Liver (tissue), 3 donors: ENCODE results near the gene CENPV.

Experiments
- RAD21 ChIP-seq, 2 donors: IDR thresholded peaks; 2 replicates each; pipeline ENCODE4 v1.6.1; 2016; ENCODE audit warnings: antibody characterized with exemption in 2 of 2, mild to moderate bottlenecking in 2 of 2
- YY1 ChIP-seq: IDR thresholded peaks from 2 replicates; pipeline ENCODE4 v1.6.1; 2016; ENCODE audit warnings: antibody characterized with exemption, mild to moderate bottlenecking
- TF ChIP-seq, protein P1 (sequence below): IDR thresholded peaks from 2 replicates; pipeline ENCODE4 v1.6.1; 2016; ENCODE audit warnings: antibody characterized with exemption
- TF ChIP-seq, protein P2 (sequence below): fragments of 150-350 bp; IDR thresholded peaks from 2 replicates; pipeline ENCODE4 v1.5.1; 2017; ENCODE audit warnings: improper control_type of control experiment, low read depth, low read length; ENCODE audit not compliant: missing input control
- TF ChIP-seq, protein P3 (sequence below): IDR thresholded peaks from 2 replicates; pipeline ENCODE4 v1.6.1; 2016; ENCODE audit warnings: antibody characterized with exemption
- TF ChIP-seq, protein P4 (sequence below): IDR thresholded peaks from 2 replicates; pipeline ENCODE4 v1.6.1; 2016; ENCODE audit warnings: antibody characterized with exemption, mild to moderate bottlenecking
- donor health status: healthy.
- donor health status: healthy.

DNA sequence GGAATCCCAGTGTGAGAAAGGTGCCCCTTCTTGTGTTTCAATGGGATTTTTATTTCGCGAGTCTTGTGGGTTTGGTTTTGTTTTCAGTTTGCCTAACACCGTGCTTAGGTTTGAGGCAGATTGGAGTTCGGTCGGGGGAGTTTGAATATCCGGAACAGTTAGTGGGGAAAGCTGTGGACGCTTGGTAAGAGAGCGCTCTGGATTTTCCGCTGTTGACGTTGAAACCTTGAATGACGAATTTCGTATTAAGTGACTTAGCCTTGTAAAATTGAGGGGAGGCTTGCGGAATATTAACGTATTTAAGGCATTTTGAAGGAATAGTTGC, 28.2 kb upstream of the CENPV start:
- TF ChIP-seq, protein P1, sequence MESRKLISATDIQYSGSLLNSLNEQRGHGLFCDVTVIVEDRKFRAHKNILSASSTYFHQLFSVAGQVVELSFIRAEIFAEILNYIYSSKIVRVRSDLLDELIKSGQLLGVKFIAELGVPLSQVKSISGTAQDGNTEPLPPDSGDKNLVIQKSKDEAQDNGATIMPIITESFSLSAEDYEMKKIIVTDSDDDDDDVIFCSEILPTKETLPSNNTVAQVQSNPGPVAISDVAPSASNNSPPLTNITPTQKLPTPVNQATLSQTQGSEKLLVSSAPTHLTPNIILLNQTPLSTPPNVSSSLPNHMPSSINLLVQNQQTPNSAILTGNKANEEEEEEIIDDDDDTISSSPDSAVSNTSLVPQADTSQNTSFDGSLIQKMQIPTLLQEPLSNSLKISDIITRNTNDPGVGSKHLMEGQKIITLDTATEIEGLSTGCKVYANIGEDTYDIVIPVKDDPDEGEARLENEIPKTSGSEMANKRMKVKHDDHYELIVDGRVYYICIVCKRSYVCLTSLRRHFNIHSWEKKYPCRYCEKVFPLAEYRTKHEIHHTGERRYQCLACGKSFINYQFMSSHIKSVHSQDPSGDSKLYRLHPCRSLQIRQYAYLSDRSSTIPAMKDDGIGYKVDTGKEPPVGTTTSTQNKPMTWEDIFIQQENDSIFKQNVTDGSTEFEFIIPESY, result no peak
- TF ChIP-seq, protein P2, sequence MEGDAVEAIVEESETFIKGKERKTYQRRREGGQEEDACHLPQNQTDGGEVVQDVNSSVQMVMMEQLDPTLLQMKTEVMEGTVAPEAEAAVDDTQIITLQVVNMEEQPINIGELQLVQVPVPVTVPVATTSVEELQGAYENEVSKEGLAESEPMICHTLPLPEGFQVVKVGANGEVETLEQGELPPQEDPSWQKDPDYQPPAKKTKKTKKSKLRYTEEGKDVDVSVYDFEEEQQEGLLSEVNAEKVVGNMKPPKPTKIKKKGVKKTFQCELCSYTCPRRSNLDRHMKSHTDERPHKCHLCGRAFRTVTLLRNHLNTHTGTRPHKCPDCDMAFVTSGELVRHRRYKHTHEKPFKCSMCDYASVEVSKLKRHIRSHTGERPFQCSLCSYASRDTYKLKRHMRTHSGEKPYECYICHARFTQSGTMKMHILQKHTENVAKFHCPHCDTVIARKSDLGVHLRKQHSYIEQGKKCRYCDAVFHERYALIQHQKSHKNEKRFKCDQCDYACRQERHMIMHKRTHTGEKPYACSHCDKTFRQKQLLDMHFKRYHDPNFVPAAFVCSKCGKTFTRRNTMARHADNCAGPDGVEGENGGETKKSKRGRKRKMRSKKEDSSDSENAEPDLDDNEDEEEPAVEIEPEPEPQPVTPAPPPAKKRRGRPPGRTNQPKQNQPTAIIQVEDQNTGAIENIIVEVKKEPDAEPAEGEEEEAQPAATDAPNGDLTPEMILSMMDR, result no peak
- TF ChIP-seq, protein P3, sequence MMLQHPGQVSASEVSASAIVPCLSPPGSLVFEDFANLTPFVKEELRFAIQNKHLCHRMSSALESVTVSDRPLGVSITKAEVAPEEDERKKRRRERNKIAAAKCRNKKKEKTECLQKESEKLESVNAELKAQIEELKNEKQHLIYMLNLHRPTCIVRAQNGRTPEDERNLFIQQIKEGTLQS, result no peak
- TF ChIP-seq, protein P4, sequence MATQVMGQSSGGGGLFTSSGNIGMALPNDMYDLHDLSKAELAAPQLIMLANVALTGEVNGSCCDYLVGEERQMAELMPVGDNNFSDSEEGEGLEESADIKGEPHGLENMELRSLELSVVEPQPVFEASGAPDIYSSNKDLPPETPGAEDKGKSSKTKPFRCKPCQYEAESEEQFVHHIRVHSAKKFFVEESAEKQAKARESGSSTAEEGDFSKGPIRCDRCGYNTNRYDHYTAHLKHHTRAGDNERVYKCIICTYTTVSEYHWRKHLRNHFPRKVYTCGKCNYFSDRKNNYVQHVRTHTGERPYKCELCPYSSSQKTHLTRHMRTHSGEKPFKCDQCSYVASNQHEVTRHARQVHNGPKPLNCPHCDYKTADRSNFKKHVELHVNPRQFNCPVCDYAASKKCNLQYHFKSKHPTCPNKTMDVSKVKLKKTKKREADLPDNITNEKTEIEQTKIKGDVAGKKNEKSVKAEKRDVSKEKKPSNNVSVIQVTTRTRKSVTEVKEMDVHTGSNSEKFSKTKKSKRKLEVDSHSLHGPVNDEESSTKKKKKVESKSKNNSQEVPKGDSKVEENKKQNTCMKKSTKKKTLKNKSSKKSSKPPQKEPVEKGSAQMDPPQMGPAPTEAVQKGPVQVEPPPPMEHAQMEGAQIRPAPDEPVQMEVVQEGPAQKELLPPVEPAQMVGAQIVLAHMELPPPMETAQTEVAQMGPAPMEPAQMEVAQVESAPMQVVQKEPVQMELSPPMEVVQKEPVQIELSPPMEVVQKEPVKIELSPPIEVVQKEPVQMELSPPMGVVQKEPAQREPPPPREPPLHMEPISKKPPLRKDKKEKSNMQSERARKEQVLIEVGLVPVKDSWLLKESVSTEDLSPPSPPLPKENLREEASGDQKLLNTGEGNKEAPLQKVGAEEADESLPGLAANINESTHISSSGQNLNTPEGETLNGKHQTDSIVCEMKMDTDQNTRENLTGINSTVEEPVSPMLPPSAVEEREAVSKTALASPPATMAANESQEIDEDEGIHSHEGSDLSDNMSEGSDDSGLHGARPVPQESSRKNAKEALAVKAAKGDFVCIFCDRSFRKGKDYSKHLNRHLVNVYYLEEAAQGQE, result no peak
- TF ChIP-seq YY1 (no peak), RAD21 (IDR thresholded peaks at IDR 0.05) (no peak)
